ENCODE measurements around the gene TMEM123. TPM values are rescaled to one million over a fixed set of nuclear protein-coding genes. Genes with fewer than 3 reads are reported as not detected.

Gene TMEM123
- total and polyA plus RNA-seq, 2 of the 8 experiments (the other 6 are each of a cell fraction or from before 2014, with no cell fraction given), result 75.5 to 80.1 TPM

DNA sequence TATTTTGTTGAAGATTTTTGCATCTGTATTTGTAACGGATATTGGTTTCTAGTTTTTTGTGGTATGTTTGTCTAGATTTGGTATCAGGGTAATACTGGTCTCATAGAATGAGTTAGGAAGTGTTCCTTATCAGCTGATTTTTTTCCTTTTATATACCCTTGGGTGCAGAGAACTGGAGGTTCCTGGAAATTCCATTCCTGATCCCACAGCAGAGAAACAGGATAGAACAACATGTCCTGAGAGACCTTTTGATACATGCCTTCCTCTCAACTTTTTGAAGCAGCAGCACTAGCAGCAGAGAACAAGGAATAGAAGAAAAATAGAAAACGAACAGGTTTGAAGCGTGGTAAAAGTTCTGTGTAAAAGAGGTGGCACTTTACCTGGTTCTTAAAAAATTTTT, 68.7 kb downstream of the TMEM123 start:
- Histone ChIP-seq H2AFZ (ENCODE audit: low read length) (no peak overlapping the region), H3K79me1 (ENCODE audit: low read depth, low read length) (no peaks in the 10 kb centered on the region), H4K91ac (replicated peaks; ENCODE audit: insufficient read length, low read length) (no peak overlapping the region), H3K23ac (ENCODE audit: insufficient read length) (no peak overlapping the region), H2BK20ac (ENCODE audit: low read length) (no peak overlapping the region), H3K14ac (ENCODE audit: insufficient read length) (no peak overlapping the region), H3K4me3 (ENCODE audit: extremely low read depth in 1 of 4, insufficient read depth in 2 of 4, low read depth in 3 of 4, low read length in 4 of 4) (no peak overlapping the region), H3K18ac (ENCODE audit: extremely low read depth, low read length) (no peak overlapping the region), H2BK15ac (ENCODE audit: low read length) (no peak overlapping the region), H3K4me2 (ENCODE audit: insufficient read depth in 1 of 2, low read depth in 2 of 2, low read length in 2 of 2) (no peak overlapping the region), H4K8ac (ENCODE audit: extremely low read depth, insufficient read depth, low read length) (no peak overlapping the region), H2BK12ac (ENCODE audit: low read depth, low read length) (no peak overlapping the region), H2BK5ac (ENCODE audit: low read depth, low read length) (no peak overlapping the region), H3K4me1 (replicated peaks in 1 of 4; ENCODE audit: control insufficient read depth in 3 of 4, insufficient read depth in 4 of 4, low read length in 3 of 4) (no peaks in the 10 kb centered on the region), H3K79me2 (ENCODE audit: control insufficient read depth in 1 of 2, insufficient read depth in 2 of 2, low read length in 2 of 2) (no peaks in the 10 kb centered on the region), H3K23me2 (ENCODE audit: low read depth, low read length) (no peaks in the 10 kb centered on the region), H3K27ac (ENCODE audit: low read depth, low read length) (no peak overlapping the region), H3K56ac (replicated peaks; ENCODE audit: insufficient read length, low read depth, low read length) (no peak overlapping the region), H3K36me3 (ENCODE audit: control insufficient read depth in 2 of 4, insufficient read depth in 4 of 4, low read length in 3 of 4) (peaks cover 0 to 8% (median 4%) of the 10 kb centered on the region in 4 experiments; a peak in 3 of 8 replicates), H3K4ac (replicated peaks; ENCODE audit: insufficient read length, low read depth, low read length) (no peak overlapping the region), H3K9ac (replicated peaks in 1 of 4; ENCODE audit: extremely low read depth in 1 of 4, low read depth in 3 of 4, low read length in 3 of 4) (no peak overlapping the region), H4K20me1 (replicated peaks in 1 of 2; ENCODE audit: control insufficient read depth in 1 of 2, insufficient read depth in 2 of 2, low read length in 2 of 2) (no peaks in the 10 kb centered on the region), H3K9me3 (ENCODE audit: insufficient read depth in 2 of 2, low read depth in 1 of 2, low read length in 1 of 2) (no peaks in the 10 kb centered on the region), H3K27me3 (replicated peaks in 1 of 4; ENCODE audit: control insufficient read depth in 3 of 4, extremely low read depth in 1 of 4, insufficient read depth in 3 of 4, low read length in 3 of 4) (no peaks in the 10 kb centered on the region), H4K5ac (ENCODE audit: insufficient read length, low read depth, low read length) (no peak overlapping the region), H2BK120ac (replicated peaks; ENCODE audit: low read depth, low read length) (no peak overlapping the region), H2AK5ac (ENCODE audit: low read depth, low read length) (no peak overlapping the region)
- FAIRE-seq (no peak), DNase-seq (ENCODE audit: low read depth in 1 of 2, low spot score in 2 of 2) (no peak)
- CTCF ChIA-PET (ENCODE audit: partially characterized antibody), result interaction anchor here (0.7 to 1.6 kb wide), 3 partner anchors 9 to 230 kb away, joined by 3 to 6 read pairs (median 5); no protein-coding TSS in a partner anchor
- WGBS, 2 experiments (ENCODE audit: extremely low coverage in 1 of 2, insufficient coverage in 1 of 2, insufficient read length in 1 of 2, insufficient replicate concordance in 2 of 2, low coverage in 1 of 2, low lambda C conversion rate in 2 of 2, missing lambda C conversion rate in 1 of 2), result 86% methylated on average over 3 of the region's 3 CpGs; no CpG with 5 or more reads in 1 of the 2 experiments
- POLR2A ChIA-PET (ENCODE audit: partially characterized antibody), result interaction anchor here (1.0 kb wide), 1 partner anchor 9 kb away, joined by 4 read pairs; no protein-coding TSS in a partner anchor
- TF ChIP-seq FOSL1 (IDR thresholded peaks at IDR 0.05; ENCODE audit: insufficient read depth, low read depth, low read length) (no peak), YY1 (IDR thresholded peaks at IDR 0.05; ENCODE audit: low read depth, low read length) (no peak), RXRA (IDR thresholded peaks at IDR 0.05; ENCODE audit: insufficient read depth, low read depth, low read length) (no peak), KDM1A (IDR thresholded peaks at IDR 0.05; ENCODE audit: borderline replicate concordance, low read length) (no peak), SIRT6 (IDR thresholded peaks at IDR 0.05; ENCODE audit: low read length) (no peak), BRCA1 (IDR thresholded peaks at IDR 0.05; ENCODE audit: low read depth, low read length) (no peak), BACH1 (IDR thresholded peaks at IDR 0.05; ENCODE audit: low read length) (no peak), SRF (IDR thresholded peaks at IDR 0.05; ENCODE audit: low read depth, low read length) (no peak), CBX8 (IDR thresholded peaks at IDR 0.05; ENCODE audit: borderline replicate concordance, low read depth, low read length) (no peak)
